H1 (cell line): Measurements from ENCODE around the gene ARL5A. TPM values are rescaled to one million over a fixed set of nuclear protein-coding genes. Genes with fewer than 3 reads are reported as not detected.

ENCODE experiments used
- CTCF ChIA-PET: fragments of 300-600 bp; sonication (Branson Sonifier 250); formaldehyde crosslinking; loops from one replicate; lab custom pipeline; 2021; ENCODE audit not compliant: partially characterized antibody; lab: Charles Lee
- POLR2A ChIA-PET: fragments of 300-600 bp; sonication (Branson Sonifier 250); formaldehyde crosslinking; loops from one replicate; lab custom pipeline; 2021; ENCODE audit warnings: inconsistent platforms; ENCODE audit not compliant: partially characterized antibody; lab: Charles Lee
- DNase-seq, 2 experiments: peaks; one replicate each; pipeline versions ENCODE4 v3.0.0 to v3.0.0-alpha.2; 2010 to 2022; ENCODE audit warnings: low spot score in 2 of 2, low read depth in 1 of 2, mixed read lengths in 1 of 2
- FAIRE-seq: peaks from 2 replicates; lab custom pipeline; 2011; peaks lifted over from hg19 to GRCh38; lab: Jason Lieb, UNC
- H2AFZ ChIP-seq: 2 replicates; pipeline ENCODE4 v1.8.1; 2012; ENCODE audit warnings: low read length, inconsistent platforms
- H2AK5ac ChIP-seq: 2 replicates; pipeline ENCODE4 v1.6.1; 2013; ENCODE audit warnings: low read depth, low read length
- H2BK120ac ChIP-seq: replicated peaks from 2 replicates; pipeline ENCODE3; 2013; ENCODE audit warnings: low read depth, low read length, inconsistent platforms
- H2BK12ac ChIP-seq: 2 replicates; pipeline ENCODE4 v1.6.1; 2013; ENCODE audit warnings: low read depth, low read length
- H2BK15ac ChIP-seq: 2 replicates; pipeline ENCODE4 v1.6.1; 2013; ENCODE audit warnings: low read length
- H2BK20ac ChIP-seq: 2 replicates; pipeline ENCODE4 v1.6.1; 2013; ENCODE audit warnings: low read length
- H2BK5ac ChIP-seq: 2 replicates; pipeline ENCODE4 v1.6.1; 2013; ENCODE audit warnings: low read depth, low read length
- H3K14ac ChIP-seq: 2 replicates; pipeline ENCODE4 v1.6.1; 2013; ENCODE audit warnings: inconsistent platforms; ENCODE audit not compliant: insufficient read length
- H3K18ac ChIP-seq: 2 replicates; pipeline ENCODE4 v1.6.1; 2013; ENCODE audit warnings: low read length; ENCODE audit errors: extremely low read depth
- H3K23ac ChIP-seq: 2 replicates; pipeline ENCODE4 v1.6.1; 2013; ENCODE audit warnings: inconsistent platforms; ENCODE audit not compliant: insufficient read length
- H3K23me2 ChIP-seq: 2 replicates; pipeline ENCODE4 v1.6.1; 2013; ENCODE audit warnings: low read depth, low read length
- H3K27ac ChIP-seq: 2 replicates; pipeline ENCODE4 v1.6.1; 2011; ENCODE audit warnings: low read depth, low read length, inconsistent platforms
- H3K27me3 ChIP-seq, 4 experiments: replicated peaks in 1 of 4; 1 replicate in 1 of 4; 2 replicates in 3 of 4; pipeline versions ENCODE4 v1.6.1 to v1.8.1; 2011 to 2013; ENCODE audit warnings: low read length in 3 of 4, mild to moderate bottlenecking in 3 of 4, inconsistent platforms in 2 of 4, mixed read lengths in 2 of 4, moderate library complexity in 1 of 4; ENCODE audit not compliant: control insufficient read depth in 3 of 4, insufficient read depth in 3 of 4; ENCODE audit errors: extremely low read depth in 1 of 4
- H3K36me3 ChIP-seq, 4 experiments: 2 replicates each; pipeline versions ENCODE4 v1.6.1 to v1.8.1; 2011 to 2013; ENCODE audit warnings: mild to moderate bottlenecking in 4 of 4, low read length in 3 of 4, moderate library complexity in 2 of 4, control low read depth in 1 of 4, inconsistent platforms in 1 of 4; ENCODE audit not compliant: insufficient read depth in 4 of 4, control insufficient read depth in 2 of 4
- H3K4ac ChIP-seq: replicated peaks from 2 replicates; pipeline ENCODE3; 2013; ENCODE audit warnings: low read length, low read depth, mixed read lengths, inconsistent platforms; ENCODE audit not compliant: insufficient read length
- H3K4me1 ChIP-seq, 4 experiments: replicated peaks in 1 of 4; 1 replicate in 1 of 4; 2 replicates in 3 of 4; pipeline versions ENCODE4 v1.6.1 to v1.8.1; 2011 to 2013; ENCODE audit warnings: low read length in 3 of 4, inconsistent platforms in 2 of 4, mixed read lengths in 1 of 4; ENCODE audit not compliant: insufficient read depth in 4 of 4, control insufficient read depth in 3 of 4
- H3K4me2 ChIP-seq, 2 experiments: 2 replicates each; pipeline versions ENCODE4 v1.6.1 to v1.8.1; 2011 to 2013; ENCODE audit warnings: low read depth in 2 of 2, low read length in 2 of 2, control low read depth in 1 of 2, inconsistent platforms in 1 of 2, mild to moderate bottlenecking in 1 of 2; ENCODE audit not compliant: insufficient read depth in 1 of 2
- H3K4me3 ChIP-seq, 4 experiments: fragments of 200-600, 300-600 bp in 1 of 4; sonication (generic), shearing (Covaris generic), sonication (Bioruptor Twin) in 1 of 4; 2 replicates each; pipeline versions ENCODE4 v1.5.1 to v1.8.1; 2011 to 2016; ENCODE audit warnings: low read length in 4 of 4, low read depth in 3 of 4, control low read depth in 2 of 4, inconsistent platforms in 2 of 4, mild to moderate bottlenecking in 2 of 4, mixed read lengths in 1 of 4, moderate library complexity in 1 of 4; ENCODE audit not compliant: insufficient read depth in 2 of 4; ENCODE audit errors: extremely low read depth in 1 of 4
- H3K56ac ChIP-seq: replicated peaks from 2 replicates; pipeline ENCODE3; 2013; ENCODE audit warnings: low read depth, mild to moderate bottlenecking, mixed read lengths, low read length, inconsistent platforms; ENCODE audit not compliant: insufficient read length
- H3K79me1 ChIP-seq: 2 replicates; pipeline ENCODE4 v1.6.1; 2013; ENCODE audit warnings: low read depth, low read length, control low read depth
- H3K79me2 ChIP-seq, 2 experiments: 2 replicates each; pipeline versions ENCODE4 v1.6.1 to v1.8.1; 2012 to 2013; ENCODE audit warnings: low read length in 2 of 2, mild to moderate bottlenecking in 2 of 2, inconsistent platforms in 1 of 2; ENCODE audit not compliant: insufficient read depth in 2 of 2, control insufficient read depth in 1 of 2
- H3K9ac ChIP-seq, 4 experiments: replicated peaks in 1 of 4; 1 replicate in 1 of 4; 2 replicates in 3 of 4; pipeline versions ENCODE4 v1.6.1 to v1.8.1; 2011 to 2013; ENCODE audit warnings: low read depth in 3 of 4, low read length in 3 of 4, control low read depth in 2 of 4, mild to moderate bottlenecking in 2 of 4, moderate library complexity in 2 of 4, inconsistent platforms in 1 of 4; ENCODE audit errors: extremely low read depth in 1 of 4
- H3K9me3 ChIP-seq, 2 experiments: 2 replicates each; pipeline versions ENCODE4 v1.6.1 to v1.8.1; 2012 to 2013; ENCODE audit warnings: mild to moderate bottlenecking in 2 of 2, moderate library complexity in 2 of 2, control low read depth in 1 of 2, inconsistent platforms in 1 of 2, low read depth in 1 of 2, low read length in 1 of 2, mixed read lengths in 1 of 2; ENCODE audit not compliant: insufficient read depth in 2 of 2
- H4K20me1 ChIP-seq, 2 experiments: replicated peaks in 1 of 2; 2 replicates each; pipeline versions ENCODE3 to v1.8.1; 2011 to 2013; ENCODE audit warnings: inconsistent platforms in 2 of 2, low read length in 2 of 2, mild to moderate bottlenecking in 1 of 2; ENCODE audit not compliant: insufficient read depth in 2 of 2, control insufficient read depth in 1 of 2
- H4K5ac ChIP-seq: 2 replicates; pipeline ENCODE4 v1.6.1; 2013; ENCODE audit warnings: low read length, low read depth, mixed read lengths, inconsistent platforms; ENCODE audit not compliant: insufficient read length
- H4K8ac ChIP-seq: 2 replicates; pipeline ENCODE4 v1.8.0; 2013; ENCODE audit warnings: mild to moderate bottlenecking, moderate library complexity, low read length, inconsistent platforms; ENCODE audit not compliant: insufficient read depth; ENCODE audit errors: extremely low read depth
- H4K91ac ChIP-seq: replicated peaks from 2 replicates; pipeline ENCODE3; 2013; ENCODE audit warnings: low read length, mixed read lengths, inconsistent platforms; ENCODE audit not compliant: insufficient read length
- ASH2L ChIP-seq: fragments of 200-600, 300-600 bp; sonication (generic); IDR thresholded peaks from one replicate; pipeline ENCODE4 v1.7.1; 2017; ENCODE audit warnings: low read length
- CHD1 ChIP-seq: IDR thresholded peaks from 2 replicates; pipeline ENCODE4 v1.6.1; 2012; ENCODE audit warnings: low read depth, low read length, improper control_type of control experiment
- CREB1 ChIP-seq: IDR thresholded peaks from 2 replicates; pipeline ENCODE4 v1.6.1; 2012; ENCODE audit warnings: inconsistent platforms
- GTF2F1 ChIP-seq: IDR thresholded peaks from 2 replicates; pipeline ENCODE4 v1.6.1; 2012; ENCODE audit warnings: low read depth, low read length, improper control_type of control experiment, borderline replicate concordance
- HDAC2 ChIP-seq, 2 experiments: fragments of 300-600 bp in 1 of 2; sonication (generic) in 1 of 2; IDR thresholded peaks; 2 replicates each; pipeline ENCODE4 v1.6.1; 2011 to 2012; ENCODE audit warnings: low read depth in 2 of 2, low read length in 2 of 2, mild to moderate bottlenecking in 2 of 2, moderate library complexity in 2 of 2, borderline replicate concordance in 1 of 2, inconsistent platforms in 1 of 2
- KDM4A ChIP-seq: IDR thresholded peaks from one replicate; pipeline ENCODE4 v1.7.1; 2012; ENCODE audit warnings: low read depth, mild to moderate bottlenecking, moderate library complexity, low read length, inconsistent platforms; ENCODE audit not compliant: severe bottlenecking
- KDM5A ChIP-seq: fragments of 200-600 bp; IDR thresholded peaks from 2 replicates; pipeline ENCODE4 v1.7.1; 2012; ENCODE audit warnings: mild to moderate bottlenecking, low read length, inconsistent platforms, mixed read lengths
- MAFK ChIP-seq: IDR thresholded peaks from 2 replicates; pipeline ENCODE4 v1.6.1; 2012; ENCODE audit warnings: low read depth, mild to moderate bottlenecking, improper control_type of control experiment, low read length
- NANOG ChIP-seq: IDR thresholded peaks from 2 replicates; pipeline ENCODE4 v1.6.1; 2011; ENCODE audit warnings: low read length, low read depth, mild to moderate bottlenecking, inconsistent platforms; ENCODE audit not compliant: insufficient read depth, poor library complexity, severe bottlenecking
- SIX5 ChIP-seq: IDR thresholded peaks from 2 replicates; pipeline ENCODE4 v1.6.1; 2011; ENCODE audit warnings: mild to moderate bottlenecking, low read depth, low read length
- SP4 ChIP-seq: IDR thresholded peaks from 2 replicates; pipeline ENCODE4 v1.6.1; 2012; ENCODE audit warnings: low read length, inconsistent platforms
- WGBS, 2 experiments: shearing (Covaris generic) in 1 of 2; methylation state at CpG; one replicate each; pipeline versions ENCODE4 v1.1.6 to v1.1.7; 2013 to 2015; ENCODE audit warnings: low lambda C conversion rate in 2 of 2, mixed read lengths in 2 of 2, inconsistent platforms in 1 of 2, low coverage in 1 of 2, missing lambda C conversion rate in 1 of 2; ENCODE audit not compliant: insufficient replicate concordance in 2 of 2, insufficient coverage in 1 of 2, insufficient read length in 1 of 2; ENCODE audit errors: extremely low coverage in 1 of 2, missing lambda C conversion rate in 1 of 2; 5-methylcytosine and 5-hydroxymethylcytosine counted together
- polyA plus RNA-seq, 7 experiments: library from polyadenylated mRNA; depleted of rRNA in 3 of 7; stranded (reverse) in 5 of 7; unstranded in 2 of 7; fragments of >200 nt in 5 of 7; fragments of 200-250 nt in 2 of 7; gene quantifications; 1 replicate in 5 of 7; 2 replicates in 1 of 7; 4 replicates in 1 of 7; pipeline versions ENCODE4 v1.2.1 to v1.2.3, GENCODE V29; 2011 to 2013; ENCODE audit warnings: missing spikeins in 2 of 7, mixed read lengths in 2 of 7
- total RNA-seq: library from RNA; stranded (reverse); fragmentation: NEBNext Ultra II Directional; extraction: Animal tissue kit (Norgen Biotek cat#: 25700); gene quantifications from 2 replicates; pipeline ENCODE4 v1.2.1, GENCODE V29; 2021
- TF ChIP-seq, protein P1 (sequence below): IDR thresholded peaks from 2 replicates; pipeline ENCODE4 v1.6.1; 2011; ENCODE audit warnings: low read depth, mild to moderate bottlenecking, low read length; ENCODE audit not compliant: insufficient read depth
- TF ChIP-seq, protein P2 (sequence below): IDR thresholded peaks from 2 replicates; pipeline ENCODE4 v1.6.1; 2012; ENCODE audit warnings: inconsistent platforms

ARL5A gene
- total and polyA plus RNA-seq, 2 of the 8 experiments (the other 6 are each of a cell fraction or from before 2014, with no cell fraction given), result 12.6 to 86.3 TPM

DNA sequence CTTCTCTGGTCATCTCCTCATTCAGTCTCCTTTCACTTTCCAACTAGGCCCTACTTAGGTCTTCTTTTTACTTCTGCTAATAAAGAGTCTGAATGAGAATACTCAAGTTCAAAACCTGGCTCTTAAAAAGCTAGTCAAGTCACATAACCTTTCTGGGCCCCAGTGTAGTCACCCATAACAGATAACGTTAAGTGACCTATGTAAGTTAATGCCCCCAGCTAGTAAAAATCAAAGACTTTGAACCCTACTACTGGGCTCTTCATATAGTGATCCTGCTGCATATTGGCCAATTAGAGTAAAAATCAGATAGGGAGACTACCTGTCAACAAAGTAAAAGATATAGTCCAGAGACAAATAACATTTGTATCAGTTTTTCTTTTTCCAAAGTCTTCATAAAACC lies 17.7 kb downstream of the ARL5A start:
- H3K27ac ChIP-seq, result no peak overlapping the region
- no peak overlapping the region for H2BK120ac ChIP-seq
- no peak overlapping the region for H3K4me2 ChIP-seq
- H3K27me3 ChIP-seq, result no peaks in the 10 kb centered on the region
- no peak overlapping the region for H4K5ac ChIP-seq
- H3K4me3 ChIP-seq, result no peak overlapping the region
- WGBS, 2 experiments, result 92% methylated on average over 1 of the region's 1 CpG; no CpG with 5 or more reads in 1 of the 2 experiments
- H3K9me3 ChIP-seq, result no peaks in the 10 kb centered on the region
- no peak overlapping the region for H3K56ac ChIP-seq
- ChIA-PET CTCF (interaction anchor here (0.7 to 1.4 kb wide), 3 partner anchors 22 to 204 kb away, joined by 3 to 4 read pairs (median 3); no protein-coding TSS in a partner anchor), POLR2A (no interaction called here)
- no peak overlapping the region for H3K14ac ChIP-seq
- H4K20me1 ChIP-seq, result no peaks in the 10 kb centered on the region
- DNase-seq, result no peak
- no peak overlapping the region for H3K9ac ChIP-seq
- no peak overlapping the region for H2AK5ac ChIP-seq
- no peak overlapping the region for H2BK12ac ChIP-seq
- H3K79me2 ChIP-seq, result peaks cover 0 to 4% of the 10 kb centered on the region in 2 experiments; a peak in 1 of 4 replicates
- peaks cover 4 to 65% (median 23%) of the 10 kb centered on the region in 4 experiments; a peak in 7 of 8 replicates for H3K36me3 ChIP-seq
- no peak for FAIRE-seq
- no peak overlapping the region for H4K8ac ChIP-seq
- H4K91ac ChIP-seq, result no peak overlapping the region
- no peak overlapping the region for H2BK15ac ChIP-seq
- no peaks in the 10 kb centered on the region for H3K4me1 ChIP-seq
- H2AFZ ChIP-seq, result no peak overlapping the region
- no peaks in the 10 kb centered on the region for H3K79me1 ChIP-seq
- no peak overlapping the region for H2BK20ac ChIP-seq
- H3K23ac ChIP-seq, result no peak overlapping the region
- no peak overlapping the region for H2BK5ac ChIP-seq
- TF ChIP-seq SP4 (no peak), HDAC2 (IDR thresholded peaks at IDR 0.05; ENCODE audit: borderline replicate concordance in 1 of 2, low read depth in 2 of 2, low read length in 2 of 2) (no peak), SIX5 (no peak), ASH2L (no peak), MAFK (no peak), CREB1 (no peak), NANOG (no peak), CHD1 (no peak), KDM4A (no peak), KDM5A (no peak), GTF2F1 (no peak)
- TF ChIP-seq, protein P1, sequence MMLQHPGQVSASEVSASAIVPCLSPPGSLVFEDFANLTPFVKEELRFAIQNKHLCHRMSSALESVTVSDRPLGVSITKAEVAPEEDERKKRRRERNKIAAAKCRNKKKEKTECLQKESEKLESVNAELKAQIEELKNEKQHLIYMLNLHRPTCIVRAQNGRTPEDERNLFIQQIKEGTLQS, result no peak
- TF ChIP-seq, protein P2, sequence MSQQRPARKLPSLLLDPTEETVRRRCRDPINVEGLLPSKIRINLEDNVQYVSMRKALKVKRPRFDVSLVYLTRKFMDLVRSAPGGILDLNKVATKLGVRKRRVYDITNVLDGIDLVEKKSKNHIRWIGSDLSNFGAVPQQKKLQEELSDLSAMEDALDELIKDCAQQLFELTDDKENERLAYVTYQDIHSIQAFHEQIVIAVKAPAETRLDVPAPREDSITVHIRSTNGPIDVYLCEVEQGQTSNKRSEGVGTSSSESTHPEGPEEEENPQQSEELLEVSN, result no peak
- no peak overlapping the region for H3K18ac ChIP-seq
- peaks cover 3% of the 10 kb centered on the region for H3K23me2 ChIP-seq
- no peak overlapping the region for H3K4ac ChIP-seq
